Stomach (tissue), 4 donors: ENCODE data around the gene TRIM49D1.
"Not testable (repeated sequence)": the region's sequence is repeated elsewhere in the genome, so short reads cannot be mapped to it uniquely, and the experiment has no call there.

Experiments
- EP300 ChIP-seq: sonication (generic); formaldehyde crosslinking; IDR thresholded peaks from one replicate; pipeline ENCODE4 v1.6.1; 2017; ENCODE audit warnings: antibody characterized with exemption
- POLR2AphosphoS5 ChIP-seq, 3 donors: sonication (generic); formaldehyde crosslinking; IDR thresholded peaks; one replicate each; pipeline ENCODE4 v1.6.1; 2016; ENCODE audit warnings: antibody characterized with exemption in 3 of 3
- TF ChIP-seq, protein P1 (sequence below), 7 experiments: fragments of 450-650 bp in 4 of 7; fragments of 200-600 bp in 3 of 7; sonication (generic) in 3 of 7; IDR thresholded peaks; one replicate each; pipeline ENCODE4 v1.5.1; 2016 to 2019; ENCODE audit warnings: antibody characterized with exemption in 7 of 7, control low read depth in 2 of 7, mild to moderate bottlenecking in 1 of 7

DNA sequence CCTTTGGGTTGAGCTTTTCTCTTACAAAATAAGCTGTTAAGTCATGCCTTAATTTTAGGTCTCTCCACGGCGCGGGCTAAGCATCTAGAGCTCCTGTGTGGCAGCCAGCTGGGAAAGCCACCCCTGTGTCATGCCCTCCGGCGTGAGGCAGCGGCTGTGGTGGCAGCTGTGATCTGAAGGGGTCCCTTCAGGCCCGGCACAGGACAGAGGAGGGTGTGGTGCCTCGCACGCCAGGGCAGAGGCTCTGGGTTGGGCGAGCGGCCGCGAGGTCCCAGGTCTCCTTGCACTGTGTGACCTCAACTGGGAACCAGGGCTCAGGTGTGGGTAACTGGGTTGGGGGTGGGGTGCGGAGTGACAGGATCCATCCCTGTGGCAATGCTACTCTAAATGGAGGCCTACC is 21.2 kb downstream of the TRIM49D1 start:
- TF ChIP-seq, protein P1, sequence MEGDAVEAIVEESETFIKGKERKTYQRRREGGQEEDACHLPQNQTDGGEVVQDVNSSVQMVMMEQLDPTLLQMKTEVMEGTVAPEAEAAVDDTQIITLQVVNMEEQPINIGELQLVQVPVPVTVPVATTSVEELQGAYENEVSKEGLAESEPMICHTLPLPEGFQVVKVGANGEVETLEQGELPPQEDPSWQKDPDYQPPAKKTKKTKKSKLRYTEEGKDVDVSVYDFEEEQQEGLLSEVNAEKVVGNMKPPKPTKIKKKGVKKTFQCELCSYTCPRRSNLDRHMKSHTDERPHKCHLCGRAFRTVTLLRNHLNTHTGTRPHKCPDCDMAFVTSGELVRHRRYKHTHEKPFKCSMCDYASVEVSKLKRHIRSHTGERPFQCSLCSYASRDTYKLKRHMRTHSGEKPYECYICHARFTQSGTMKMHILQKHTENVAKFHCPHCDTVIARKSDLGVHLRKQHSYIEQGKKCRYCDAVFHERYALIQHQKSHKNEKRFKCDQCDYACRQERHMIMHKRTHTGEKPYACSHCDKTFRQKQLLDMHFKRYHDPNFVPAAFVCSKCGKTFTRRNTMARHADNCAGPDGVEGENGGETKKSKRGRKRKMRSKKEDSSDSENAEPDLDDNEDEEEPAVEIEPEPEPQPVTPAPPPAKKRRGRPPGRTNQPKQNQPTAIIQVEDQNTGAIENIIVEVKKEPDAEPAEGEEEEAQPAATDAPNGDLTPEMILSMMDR (IDR thresholded peaks at IDR 0.05) = not testable (repeated sequence)
- not testable (repeated sequence) for TF ChIP-seq EP300; POLR2AphosphoS5 (IDR thresholded peaks at IDR 0.05)
